Fibroblast of villous mesenchyme (primary cell): Measurements from ENCODE around the gene BMP8A. TPM values are rescaled to one million over a fixed set of nuclear protein-coding genes. Genes with fewer than 3 reads are reported as not detected.

Source experiments
- DNase-seq: peaks from one replicate; pipeline ENCODE4 v3.0.0-alpha.2; 2010; ENCODE audit warnings: low read depth
- H3K4me3 ChIP-seq: 2 replicates; pipeline ENCODE4 v1.5.1; 2011; ENCODE audit warnings: low read depth, mild to moderate bottlenecking, low read length
- CTCF ChIP-seq: IDR thresholded peaks from 2 replicates; pipeline ENCODE4 v1.5.1; 2012; ENCODE audit warnings: low read depth, mild to moderate bottlenecking, low read length; ENCODE audit not compliant: insufficient read depth
- total RNA-seq: library from RNA; depleted of rRNA; stranded (reverse); fragments of >200 nt; gene quantifications from 2 replicates; pipeline ENCODE4 v1.2.3, GENCODE V29; 2012

Gene BMP8A
- total RNA-seq, 1 donor = 1.7 TPM

- no peak overlapping the region for H3K4me3 ChIP-seq
- DNase-seq = no peak
- TF ChIP-seq CTCF = no peak
Measured at GRCh38 chr1:39481289-39481688, 10.1 kb upstream of the BMP8A start.

DNA sequence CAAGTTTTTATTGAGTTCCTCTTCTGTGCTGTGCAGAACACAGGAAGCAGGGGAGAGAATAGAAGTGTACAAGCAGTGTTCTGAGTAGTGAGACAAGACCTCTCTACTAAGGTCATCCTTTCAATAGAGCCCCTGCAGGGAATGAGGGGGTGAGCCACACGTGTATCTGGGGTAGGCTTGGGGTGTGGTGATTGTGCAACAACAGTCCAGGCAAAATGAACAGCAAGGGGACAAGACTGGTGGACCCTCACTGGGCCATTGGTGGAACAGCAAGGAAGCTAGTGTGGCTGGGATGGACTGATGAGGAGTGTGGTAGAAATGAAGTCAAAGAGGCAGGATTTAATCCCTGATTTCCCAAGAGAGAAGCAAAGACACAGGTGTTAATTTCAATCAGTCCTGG is 8.2 kb upstream of the BMP8A start:
- no peak for TF ChIP-seq CTCF
- H3K4me3 ChIP-seq = no peak overlapping the region
- DNase-seq = no peak

- DNase-seq = no peak
- TF ChIP-seq CTCF = no peak
- no peak overlapping the region for H3K4me3 ChIP-seq
Measured at GRCh38 chr1:39484564-39484963, 6.9 kb upstream of the BMP8A start.

DNA sequence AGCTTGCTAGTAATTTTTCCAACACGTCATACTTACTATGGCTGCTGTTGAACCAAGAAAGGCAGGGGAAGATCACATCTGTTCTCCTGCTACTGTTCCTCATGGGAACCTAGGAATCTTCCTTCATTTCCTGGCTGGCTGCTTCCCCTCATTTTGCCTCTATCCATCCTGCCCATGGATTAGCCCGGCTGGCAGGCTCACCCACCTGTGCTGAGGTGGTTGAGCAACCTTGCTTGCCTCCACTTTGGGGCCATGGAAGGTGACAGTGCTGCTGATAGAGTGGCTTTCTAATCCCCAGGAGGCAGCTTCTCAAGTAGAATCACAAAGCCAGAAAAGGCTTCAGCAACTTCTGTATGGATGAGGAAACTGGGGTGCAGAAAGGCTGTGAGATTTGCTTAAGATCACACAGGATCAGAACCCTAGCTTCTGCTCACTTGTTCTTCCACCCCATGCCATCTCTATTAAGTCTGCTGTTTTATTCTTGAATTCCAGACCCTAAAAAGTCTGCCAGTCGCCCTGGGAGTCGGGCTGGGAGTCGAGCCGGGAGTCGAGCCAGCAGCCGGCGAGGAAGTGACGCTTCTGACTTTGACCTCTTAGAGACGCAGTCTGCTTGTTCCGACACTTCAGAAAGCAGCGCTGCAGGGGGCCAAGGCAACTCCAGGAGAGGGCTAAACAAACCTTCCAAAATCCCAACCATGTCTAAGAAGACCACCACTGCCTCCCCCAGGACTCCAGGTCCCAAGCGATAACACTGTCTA is 6.2 kb upstream of the BMP8A start:
- DNase-seq = no peak
- no peak overlapping the region for H3K4me3 ChIP-seq
- no peak for TF ChIP-seq CTCF

GRCh38 chr1:39488012-39488545 is 3.4 kb upstream of the BMP8A start:
- H3K4me3 ChIP-seq = no peak overlapping the region
- TF ChIP-seq CTCF = no peak
- DNase-seq = no peak

- DNase-seq = peak; percentile 59
Measured at GRCh38 chr1:39488793-39489566, 2.5 kb upstream of the BMP8A start.

More at GRCh38 chr1:39488793-39489566, 2.5 kb upstream of the BMP8A start:
- no peak overlapping the region for H3K4me3 ChIP-seq
- TF ChIP-seq CTCF = no peak
